Neural crest cell (in vitro differentiated cells): Measurements from ENCODE around the gene ASAP3. TPM values are rescaled to one million over a fixed set of nuclear protein-coding genes. Genes with fewer than 3 reads are reported as not detected.

Experiments used
- DNase-seq: peaks from one replicate; pipeline ENCODE4 v3.0.0; 2021; ENCODE audit warnings: low read depth, mixed read lengths, low spot score
- H3K27ac Mint-ChIP-seq: one replicate; pipeline ENCODE4 v1.8.0; 2021; ENCODE audit warnings: mild to moderate bottlenecking, mixed read lengths; ENCODE audit not compliant: unreplicated experiment
- H3K27me3 Mint-ChIP-seq: 2 replicates; pipeline ENCODE4 v1.8.0; 2021; ENCODE audit warnings: low read depth, mild to moderate bottlenecking, mixed read lengths
- H3K36me3 Mint-ChIP-seq: 2 replicates; pipeline ENCODE4 v1.8.0; 2021; ENCODE audit warnings: low read depth, mild to moderate bottlenecking, mixed read lengths
- H3K4me1 Mint-ChIP-seq: 2 replicates; pipeline ENCODE4 v1.8.0; 2021; ENCODE audit warnings: mixed read lengths
- H3K4me3 Mint-ChIP-seq: one replicate; pipeline ENCODE4 v1.8.0; 2021; ENCODE audit warnings: mild to moderate bottlenecking, mixed read lengths
- H3K9me3 Mint-ChIP-seq: 2 replicates; pipeline ENCODE4 v1.8.0; 2021; ENCODE audit warnings: mixed read lengths
- CTCF ChIP-seq: fragments of 200-600 bp; sonication (generic); conservative IDR thresholded peaks from 2 replicates; pipeline ENCODE4 v1.5.0; 2021; ENCODE audit warnings: antibody characterized with exemption, mild to moderate bottlenecking
- total RNA-seq: library from RNA; stranded (reverse); gene quantifications from 2 replicates; pipeline ENCODE4 v1.2.1, GENCODE V29; 2021

The ASAP3 gene
- total RNA-seq, 1 donor from 2014 or later = 45.8 TPM

GRCh38 chr1:23484253-23485001, 448 bp upstream of the ASAP3 start:
- DNase-seq = peak; percentile 91
- Mint-ChIP-seq H3K4me1 (peaks cover 42% of the 10 kb centered on the region), H3K27me3 (peaks cover 12% of the 10 kb centered on the region), H3K4me3 (peak overlapping the region; percentile 93), H3K27ac (peak overlapping the region; percentile 97), H3K36me3 (no peaks in the 10 kb centered on the region), H3K9me3 (no peaks in the 10 kb centered on the region)
- no peak for TF ChIP-seq CTCF

GRCh38 chr1:23481904-23482303, 2.1 kb downstream of the ASAP3 start:
- H3K27me3 Mint-ChIP-seq = peaks cover 12% of the 10 kb centered on the region
- H3K36me3 Mint-ChIP-seq = no peaks in the 10 kb centered on the region
- no peaks in the 10 kb centered on the region for H3K9me3 Mint-ChIP-seq
- H3K27ac Mint-ChIP-seq = no peak overlapping the region
- peak overlapping the region; percentile 93 for H3K4me3 Mint-ChIP-seq
- peaks cover 48% of the 10 kb centered on the region for H3K4me1 Mint-ChIP-seq
- TF ChIP-seq CTCF = no peak
- DNase-seq = no peak

- Mint-ChIP-seq H3K4me3 (peak overlapping the region; percentile 93), H3K27ac (peak overlapping the region; percentile 43), H3K27me3 (peaks cover 8% of the 10 kb centered on the region), H3K4me1 (peaks cover 48% of the 10 kb centered on the region), H3K9me3 (no peaks in the 10 kb centered on the region), H3K36me3 (no peaks in the 10 kb centered on the region)
- DNase-seq = no peak
- TF ChIP-seq CTCF = no peak
Measured at GRCh38 chr1:23481026-23481597, 2.9 kb downstream of the ASAP3 start.

GRCh38 chr1:23480187-23481025, 3.6 kb downstream of the ASAP3 start:
- Mint-ChIP-seq H3K27ac (no peak overlapping the region), H3K27me3 (peaks cover 8% of the 10 kb centered on the region), H3K36me3 (no peaks in the 10 kb centered on the region), H3K4me1 (peaks cover 48% of the 10 kb centered on the region), H3K9me3 (no peaks in the 10 kb centered on the region), H3K4me3 (peak overlapping the region; percentile 93)
- TF ChIP-seq CTCF = no peak
- no peak for DNase-seq

- no peak for TF ChIP-seq CTCF
- Mint-ChIP-seq H3K27ac (no peak overlapping the region), H3K36me3 (no peaks in the 10 kb centered on the region), H3K4me1 (peaks cover 42% of the 10 kb centered on the region), H3K9me3 (no peaks in the 10 kb centered on the region), H3K27me3 (peaks cover 3% of the 10 kb centered on the region), H3K4me3 (peak overlapping the region; percentile 59)
- no peak for DNase-seq
Measured at GRCh38 chr1:23479666-23479941, 4.4 kb downstream of the ASAP3 start.
